GM23338 (cell line): ENCODE data around the gene ATF6.

Experiments
- CREB1 ChIP-seq: fragments of 250-450 bp; sonication (Bioruptor Pico); IDR thresholded peaks from 2 replicates; pipeline ENCODE4 v1.5.0; 2020; ENCODE audit warnings: low read depth, mild to moderate bottlenecking, moderate library complexity
- CTCF ChIP-seq, 2 experiments: fragments of 200-600 bp in 1 of 2; sonication (generic) in 1 of 2; conservative IDR thresholded peaks; 2 replicates each; pipeline versions ENCODE4 v1.5.1 to v1.6.1; 2016 to 2017; ENCODE audit warnings: antibody characterized with exemption in 2 of 2, low read depth in 2 of 2, mild to moderate bottlenecking in 2 of 2, moderate library complexity in 1 of 2
- ETS1 ChIP-seq: IDR thresholded peaks from 2 replicates; pipeline ENCODE4 v1.6.1; 2016; ENCODE audit warnings: antibody characterized with exemption
- EZH2 ChIP-seq: fragments of 200-600 bp; sonication (generic); IDR thresholded peaks from one replicate; pipeline ENCODE4 v1.8.0; 2017; ENCODE audit warnings: antibody characterized with exemption, mild to moderate bottlenecking, low read depth; ENCODE audit not compliant: unreplicated experiment
- EZH2phosphoT487 ChIP-seq: fragments of 200-600 bp; sonication (generic); IDR thresholded peaks from one replicate; pipeline ENCODE4 v1.8.1; 2018; ENCODE audit warnings: antibody characterized with exemption; ENCODE audit not compliant: unreplicated experiment
- JUNB ChIP-seq: IDR thresholded peaks from one replicate; pipeline ENCODE4 v1.6.1; 2016; ENCODE audit warnings: antibody characterized with exemption; ENCODE audit not compliant: unreplicated experiment
- POLR2AphosphoS5 ChIP-seq: IDR thresholded peaks from 2 replicates; pipeline ENCODE4 v1.6.1; 2016; ENCODE audit warnings: antibody characterized with exemption, low read depth
- REST ChIP-seq: IDR thresholded peaks from one replicate; pipeline ENCODE4 v1.6.1; 2018; ENCODE audit warnings: antibody characterized with exemption; ENCODE audit not compliant: unreplicated experiment
- STAT1 ChIP-seq: IDR thresholded peaks from one replicate; pipeline ENCODE4 v1.6.1; 2016; ENCODE audit warnings: antibody characterized with exemption; ENCODE audit not compliant: unreplicated experiment
- ZNF114 ChIP-seq: fragments of 250-450 bp; sonication (Bioruptor Pico); IDR thresholded peaks from 2 replicates; pipeline ENCODE4 v1.5.0; 2020; ENCODE audit warnings: mild to moderate bottlenecking, moderate library complexity
- ZNF462 ChIP-seq: fragments of 250-450 bp; sonication (Bioruptor Pico); IDR thresholded peaks from 2 replicates; pipeline ENCODE4 v1.5.0; 2020; ENCODE audit warnings: mild to moderate bottlenecking, moderate library complexity

- TF ChIP-seq CTCF (conservative IDR thresholded peaks at IDR 0.05; ENCODE audit: low read depth in 2 of 2), result no peak
- no peak for TF ChIP-seq EZH2
- no peak for TF ChIP-seq POLR2AphosphoS5
- no peak for TF ChIP-seq REST
- TF ChIP-seq JUNB, result no peak
- no peak for TF ChIP-seq CREB1
- no peak for TF ChIP-seq ZNF462 (CRISPR knock-in tag)
- no peak for TF ChIP-seq EZH2phosphoT487
- no peak for TF ChIP-seq ETS1
- TF ChIP-seq ZNF114 (CRISPR knock-in tag), result no peak
- no peak for TF ChIP-seq STAT1
Observed at GRCh38 chr1:161777261-161777660, 11.1 kb downstream of the ATF6 start.
